COLO668 (cell line): Measurements from ENCODE around the gene OPALIN.

Experiments used
- DNase-seq: peaks from one replicate; lab custom pipeline; 2025; ENCODE audit not compliant: unreplicated experiment; lab: John Stamatoyannopoulos, UW

Gene OPALIN, protein sequence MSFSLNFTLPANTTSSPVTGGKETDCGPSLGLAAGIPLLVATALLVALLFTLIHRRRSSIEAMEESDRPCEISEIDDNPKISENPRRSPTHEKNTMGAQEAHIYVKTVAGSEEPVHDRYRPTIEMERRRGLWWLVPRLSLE

GRCh38 chr10:96358851-96359540 is at the start of gene OPALIN:
OPALIN (minus strand) TSS chr10:96359002; CDS start chr10:96358896, 106 bp downstream.
- DNase-seq = no peak

DNA sequence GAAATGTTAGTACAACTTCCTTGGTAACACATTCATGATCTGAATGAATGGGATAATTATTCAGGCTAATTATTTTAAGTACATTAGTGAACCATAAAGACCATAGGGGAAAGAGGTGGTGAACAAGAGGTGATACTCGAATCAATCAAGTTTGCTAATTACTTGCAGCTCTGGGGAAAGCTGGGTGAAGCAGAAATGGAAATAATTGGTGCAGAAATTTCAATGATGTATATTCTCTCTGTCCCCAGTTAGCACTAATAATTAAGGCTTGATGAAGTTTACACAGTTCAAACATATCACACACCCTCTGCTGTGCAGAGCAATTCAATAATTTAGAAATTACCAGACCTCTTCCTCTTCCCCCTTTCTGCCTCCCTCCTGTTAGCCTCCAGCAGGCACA is 49.4 kb upstream of the OPALIN start:
- DNase-seq = no peak

DNA sequence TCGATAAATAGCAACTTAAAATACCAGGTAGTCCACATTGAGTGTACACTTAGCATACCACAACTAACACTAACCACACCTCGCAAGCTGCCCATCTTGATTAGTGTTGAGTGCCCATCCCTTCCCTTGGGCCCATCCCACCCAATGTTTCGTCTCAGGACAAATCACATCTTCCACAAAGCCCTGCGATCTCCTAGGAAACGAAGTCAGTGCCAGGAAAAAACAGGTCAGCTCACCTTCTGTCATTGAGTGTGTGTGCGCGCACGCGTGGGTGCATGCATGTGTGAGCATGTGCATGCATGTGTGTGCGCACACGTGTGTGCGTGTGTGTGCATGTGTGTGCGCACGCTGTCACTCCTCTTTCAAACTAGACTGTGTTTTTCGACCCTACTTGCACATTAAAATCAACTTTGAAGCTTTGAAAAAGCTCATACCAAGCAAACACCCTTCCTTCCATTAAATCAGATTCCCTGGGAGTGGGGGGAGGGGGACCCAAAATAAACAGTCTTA is 48.8 kb upstream of the OPALIN start:
- no peak for DNase-seq

DNA sequence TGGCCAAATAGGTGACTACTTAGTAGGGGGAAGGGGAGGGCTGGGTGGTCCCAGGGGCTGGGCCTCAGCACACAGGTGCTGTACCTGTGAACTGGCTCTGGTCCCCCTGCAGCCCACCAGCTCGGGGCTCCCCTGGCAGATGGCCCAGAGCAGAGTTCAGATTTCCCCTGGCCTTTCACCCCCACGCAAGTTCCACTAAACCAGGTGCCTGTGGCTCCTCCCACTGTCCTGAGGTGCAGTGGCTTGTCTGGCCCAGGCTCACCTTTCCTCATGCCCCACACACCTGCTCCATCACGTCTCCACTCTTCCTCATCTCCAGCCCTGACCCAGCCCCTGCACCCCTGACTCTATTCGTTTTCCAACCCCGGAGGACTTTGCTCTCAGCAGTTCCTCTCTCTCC is 47.3 kb upstream of the OPALIN start:
- no peak for DNase-seq

DNA sequence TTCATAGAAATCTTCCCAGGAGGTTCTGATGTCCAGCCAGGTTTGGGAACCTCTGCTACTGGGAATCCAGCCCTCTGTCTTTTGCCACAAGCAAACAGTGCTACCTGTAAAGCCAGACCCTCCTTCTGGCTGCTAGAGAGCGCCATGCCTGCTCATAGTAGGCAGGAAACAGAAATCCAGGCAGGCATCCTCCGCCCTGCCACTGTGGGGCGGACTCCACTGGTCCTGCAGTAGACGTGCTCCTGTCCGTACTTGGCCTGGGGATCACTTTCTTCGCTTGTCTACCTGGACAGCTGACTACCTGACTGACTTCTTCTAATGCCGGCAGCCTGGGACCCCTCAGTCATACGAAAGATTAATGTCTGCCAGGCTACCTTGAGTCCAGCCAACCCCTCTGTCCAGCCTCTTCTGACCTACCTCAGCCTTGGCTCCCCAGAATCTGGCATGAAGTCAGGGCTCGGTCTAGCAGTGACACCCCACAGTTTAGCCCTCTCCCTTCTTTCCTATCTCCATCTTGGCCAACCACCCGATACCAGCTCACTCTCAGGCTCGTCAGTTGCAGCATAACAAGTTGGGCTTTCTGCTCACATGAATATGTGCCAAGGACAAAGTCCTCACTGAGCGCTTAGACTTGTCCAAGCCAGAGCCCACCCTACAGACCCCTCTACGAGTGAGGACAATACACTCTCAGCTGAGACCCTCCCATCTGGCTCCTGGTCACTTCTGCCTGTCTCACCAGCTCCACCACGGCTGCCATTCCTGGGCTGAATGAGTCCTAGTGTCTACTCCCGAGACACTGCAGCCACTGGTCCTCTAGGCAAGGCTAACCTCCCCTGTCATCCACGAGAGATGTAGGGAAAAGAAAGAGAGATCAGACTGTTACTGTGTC is 43.9 kb upstream of the OPALIN start:
- no peak for DNase-seq

DNA sequence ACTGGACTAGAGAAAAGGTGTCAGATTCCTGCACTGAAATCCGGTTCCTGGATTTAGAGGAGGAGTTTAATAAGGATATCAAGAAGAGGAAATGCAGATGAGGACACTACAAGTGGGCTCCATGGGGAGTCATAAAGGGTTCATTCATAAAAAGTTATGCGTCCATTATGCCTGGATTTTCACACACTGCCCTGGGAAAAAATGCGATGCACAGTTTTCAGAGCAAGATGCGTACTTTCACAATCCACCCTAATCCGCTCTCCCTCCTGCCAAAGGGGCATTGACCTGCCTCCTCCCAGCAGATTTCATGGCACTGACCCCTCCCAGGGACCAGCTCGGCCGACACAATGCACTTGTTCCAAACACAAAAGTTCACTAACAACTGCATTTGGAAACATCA is 42.2 kb upstream of the OPALIN start:
- DNase-seq = no peak

GRCh38 chr10:96400465-96400864 is 41.7 kb upstream of the OPALIN start:
- DNase-seq = no peak

DNA sequence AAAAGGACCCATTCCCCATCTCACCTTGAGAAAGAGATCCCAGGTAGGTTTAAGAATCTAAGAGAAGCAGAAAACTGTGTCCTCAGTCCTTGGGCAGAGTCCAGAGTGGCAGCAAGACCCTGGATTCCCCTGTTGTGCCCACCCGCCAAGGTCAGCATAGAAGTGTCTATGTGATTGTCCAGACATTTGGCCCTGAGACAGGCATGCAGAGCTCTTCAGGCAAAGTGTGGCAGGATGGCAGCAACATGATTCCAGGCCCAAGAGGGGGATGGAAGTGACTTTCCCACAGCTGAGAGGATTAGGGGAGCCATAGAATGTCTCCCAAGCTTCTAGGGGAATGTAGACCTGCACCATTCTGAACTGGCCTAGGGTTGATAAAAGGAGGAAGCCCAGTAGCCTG is 39.1 kb upstream of the OPALIN start:
- DNase-seq = no peak

- peak; percentile 41 for DNase-seq
Observed at GRCh38 chr10:96395931-96396877, 37.4 kb upstream of the OPALIN start.

- no peak for DNase-seq
Observed at GRCh38 chr10:96390460-96390864, 31.7 kb upstream of the OPALIN start.

DNA sequence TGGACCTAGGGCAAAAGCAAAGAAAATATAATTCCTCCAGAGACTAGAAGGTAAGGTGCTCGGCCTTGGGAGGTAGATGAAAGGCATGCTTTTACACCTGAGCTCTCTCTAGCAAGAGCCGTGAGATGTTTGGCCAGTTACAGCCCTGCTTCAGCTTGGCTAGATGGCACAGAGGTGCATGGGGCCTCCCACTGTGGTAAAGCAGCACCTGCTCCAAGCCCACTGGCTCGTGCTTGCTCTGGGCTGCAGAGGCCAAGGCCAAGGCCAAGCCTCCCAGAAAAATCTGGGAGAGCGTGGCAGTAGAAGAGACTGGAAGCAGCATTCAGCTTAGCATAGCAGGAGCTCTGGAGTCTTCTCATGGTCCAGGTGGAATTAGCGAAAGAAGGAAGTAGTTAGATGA is 31.0 kb upstream of the OPALIN start:
- no peak for DNase-seq

DNA sequence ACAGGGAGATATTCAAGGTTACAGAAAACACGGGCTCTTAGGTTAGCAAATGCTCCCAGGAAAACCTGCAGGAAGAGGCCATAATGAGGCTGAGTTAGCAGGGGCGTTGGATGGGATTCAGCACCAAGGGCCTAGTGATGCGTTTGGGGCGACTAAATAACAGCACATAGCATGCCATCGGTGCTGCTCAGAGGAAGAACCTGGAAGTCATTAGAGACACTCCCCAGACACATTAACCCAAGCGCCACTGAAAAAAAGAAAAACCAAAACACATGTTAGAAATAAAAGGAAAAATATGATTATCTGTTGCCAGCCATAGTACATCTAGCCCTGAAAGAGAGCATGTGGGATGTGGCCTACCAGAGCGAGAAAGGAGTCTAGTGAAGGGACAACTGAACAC is 28.8 kb upstream of the OPALIN start:
- DNase-seq = no peak

DNA sequence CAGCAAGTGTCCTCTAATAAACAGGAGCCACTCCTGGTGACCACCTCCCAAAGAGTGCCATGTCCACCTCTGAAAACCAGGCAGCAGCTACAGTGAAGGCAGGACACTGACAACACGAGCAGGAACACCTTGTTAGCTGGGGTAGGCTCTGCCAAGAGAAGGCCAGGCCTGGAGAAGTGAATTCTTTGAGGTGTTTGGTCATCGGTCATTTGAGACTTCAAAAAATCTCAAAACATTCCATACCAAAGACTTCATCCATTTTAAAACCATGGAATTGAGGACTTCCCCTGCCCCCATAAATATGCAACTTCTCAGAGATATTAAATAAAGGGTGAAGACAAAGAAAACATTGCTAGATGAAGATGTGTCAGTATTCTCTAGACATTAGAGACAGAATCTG is 28.4 kb upstream of the OPALIN start:
- no peak for DNase-seq

DNA sequence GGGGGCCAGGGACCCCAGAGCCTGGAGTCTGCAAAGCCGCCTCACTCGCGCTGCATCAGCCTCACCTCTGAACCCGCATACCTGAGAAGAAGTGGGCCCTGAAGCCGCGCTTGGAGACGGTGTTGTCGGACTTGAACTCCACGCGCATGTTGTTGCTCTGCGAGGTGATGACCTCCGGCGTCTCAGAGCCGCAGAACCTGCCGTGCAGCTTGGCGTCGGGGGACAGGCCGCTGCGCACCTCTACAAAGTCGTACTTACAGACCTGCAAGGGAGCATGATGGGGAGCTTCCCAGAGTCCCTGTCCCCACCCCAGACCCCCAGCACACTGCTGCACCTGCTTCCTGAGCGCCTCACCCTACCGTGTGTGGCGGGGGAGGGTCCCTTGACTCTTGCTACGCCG is 25.7 kb upstream of the OPALIN start:
- DNase-seq = no peak

- DNase-seq = no peak
Observed at GRCh38 chr10:96380821-96381220, 22.0 kb upstream of the OPALIN start.

DNA sequence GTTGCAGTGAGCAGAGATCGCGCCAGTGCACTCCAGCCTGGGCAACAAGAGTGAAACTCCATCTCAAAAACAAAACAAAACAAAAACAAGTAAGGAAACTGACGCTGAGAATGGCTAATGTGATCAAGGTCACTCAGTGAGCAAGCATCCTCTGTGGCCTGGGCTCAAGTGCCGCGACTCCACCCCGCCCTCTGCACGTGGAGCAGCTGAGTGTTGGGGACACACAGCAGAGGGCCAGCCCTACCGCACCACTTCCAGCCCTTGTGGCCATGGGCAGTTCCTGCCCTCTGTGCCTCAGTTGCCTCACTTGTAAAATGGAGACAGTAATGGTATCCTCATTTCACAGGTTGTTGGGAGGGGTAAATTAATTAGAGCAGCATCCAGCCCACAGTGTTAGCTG is 21.0 kb upstream of the OPALIN start:
- DNase-seq = no peak

GRCh38 chr10:96378741-96379140 is 19.9 kb upstream of the OPALIN start:
- DNase-seq = no peak

DNA sequence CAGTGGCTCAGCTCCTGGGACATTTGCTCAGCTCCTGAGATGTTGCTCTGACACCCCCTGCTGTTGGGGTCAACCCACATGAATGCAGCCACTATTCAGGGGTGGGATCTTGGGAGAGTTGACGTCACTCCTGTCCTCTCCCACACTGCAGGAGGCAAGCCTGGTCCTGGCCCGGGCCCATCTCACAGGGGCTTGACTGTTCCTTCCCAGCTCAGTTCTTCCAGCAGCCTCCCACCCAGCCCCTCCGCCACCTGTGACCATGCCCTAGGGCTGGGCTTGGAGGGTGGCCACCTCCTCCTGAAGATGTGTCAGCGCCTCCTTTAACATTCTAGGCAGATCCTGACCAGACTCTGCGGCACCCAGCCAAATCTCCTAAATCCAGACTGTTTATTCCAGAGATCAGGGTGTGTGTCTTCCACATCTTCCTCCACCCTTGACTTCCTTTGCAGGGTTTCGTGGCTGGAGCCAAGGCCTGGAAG is 19.1 kb upstream of the OPALIN start:
- no peak for DNase-seq

GRCh38 chr10:96376483-96376882 is 17.7 kb upstream of the OPALIN start:
- no peak for DNase-seq

DNA sequence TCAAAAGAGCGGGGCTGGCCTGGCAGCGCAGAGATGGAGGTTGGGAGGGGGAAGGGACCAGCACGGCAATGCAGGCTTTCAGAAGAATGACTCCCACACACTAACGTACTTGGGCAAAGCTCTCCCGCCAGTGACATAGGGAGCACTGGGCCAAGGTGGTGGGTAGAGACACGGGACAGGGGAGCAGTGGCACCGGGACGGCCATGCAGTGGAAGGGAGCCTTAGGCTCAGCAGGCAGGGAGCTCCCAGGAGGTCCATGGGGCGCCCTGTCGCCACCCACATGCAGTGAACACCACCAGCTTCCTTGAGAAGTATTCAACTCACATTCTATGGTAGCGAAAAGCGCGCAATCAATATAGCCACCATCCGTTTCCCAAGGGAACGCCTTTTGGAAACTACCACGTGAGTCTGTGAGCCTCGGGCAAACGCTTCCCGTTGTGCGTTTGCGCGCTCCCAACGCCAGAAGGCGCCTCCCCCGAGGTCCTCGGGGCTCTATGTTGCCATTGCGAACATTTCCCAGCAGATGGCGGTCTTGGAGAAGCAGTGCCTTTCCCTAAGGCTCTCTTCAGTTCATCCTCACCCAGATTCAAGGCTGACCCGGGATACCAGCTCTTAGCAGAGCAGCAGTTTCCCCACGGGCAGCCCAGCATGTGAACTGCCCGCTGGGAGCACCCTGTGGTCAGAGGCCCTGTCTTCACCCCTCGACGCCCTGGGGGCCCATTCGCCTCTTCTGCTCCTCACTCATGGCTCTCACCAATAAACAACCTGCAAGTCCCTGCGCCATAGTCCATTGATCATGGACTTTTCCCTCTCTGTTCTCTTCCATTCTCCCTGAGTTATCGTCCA is 16.4 kb upstream of the OPALIN start:
- peak; percentile 82 for DNase-seq
